RWPE2 (cell line): ENCODE results near the gene DSG2.

Experiments
- ATAC-seq: fragments of 200-7000 bp; cut with Tn5 transposase; 3 replicates; pipeline ENCODE4 v1.9.1; 2021; ENCODE audit warnings: low read depth
- DNase-seq: peaks from one replicate; pipeline ENCODE4 v3.0.0-alpha.2; 2020; ENCODE audit warnings: low spot score
- H3K27ac ChIP-seq: fragments of 450-650 bp; 2 replicates; pipeline ENCODE4 v1.5.1; 2017; ENCODE audit warnings: mild to moderate bottlenecking; ENCODE audit not compliant: poor library complexity, severe bottlenecking
- H3K27me3 ChIP-seq: fragments of 250-450 bp; sonication (Bioruptor Pico); 2 replicates; pipeline ENCODE4 v1.5.1; 2021; ENCODE audit warnings: mild to moderate bottlenecking, moderate library complexity; ENCODE audit not compliant: insufficient read depth, poor library complexity, severe bottlenecking
- H3K36me3 ChIP-seq: fragments of 250-450 bp; sonication (Bioruptor Pico); 2 replicates; pipeline ENCODE4 v1.5.1; 2020; ENCODE audit warnings: low read depth, mild to moderate bottlenecking, moderate library complexity
- H3K4me1 ChIP-seq: fragments of 250-450 bp; sonication (Bioruptor Pico); 2 replicates; pipeline ENCODE4 v1.5.1; 2021; ENCODE audit warnings: mild to moderate bottlenecking, moderate library complexity; ENCODE audit not compliant: insufficient read depth, poor library complexity, severe bottlenecking
- H3K4me3 ChIP-seq: fragments of 250-450 bp; sonication (Bioruptor Pico); 2 replicates; pipeline ENCODE4 v1.5.1; 2021; ENCODE audit warnings: mild to moderate bottlenecking, moderate library complexity; ENCODE audit not compliant: severe bottlenecking
- H3K9me3 ChIP-seq: fragments of 250-450 bp; sonication (Bioruptor Pico); 2 replicates; pipeline ENCODE4 v1.5.1; 2021; ENCODE audit warnings: mild to moderate bottlenecking, moderate library complexity; ENCODE audit not compliant: severe bottlenecking
- CTCF ChIP-seq: fragments of 450-650 bp; IDR thresholded peaks from one replicate; pipeline ENCODE4 v1.5.1; 2017; ENCODE audit warnings: mild to moderate bottlenecking, moderate library complexity; ENCODE audit not compliant: poor library complexity, severe bottlenecking

The DSG2 gene

GRCh38 chr18:31555971-31556747, 58.2 kb downstream of the DSG2 start:
- no peaks in the 10 kb centered on the region for H3K9me3 ChIP-seq
- H3K4me1 ChIP-seq = no peaks in the 10 kb centered on the region
- no peak for DNase-seq
- TF ChIP-seq CTCF = peak; percentile 91
- H3K27ac ChIP-seq = no peak overlapping the region
- ATAC-seq = peak; percentile 50; the same call in 2 of the 3 replicates
- H3K36me3 ChIP-seq = no peaks in the 10 kb centered on the region
- H3K27me3 ChIP-seq = no peaks in the 10 kb centered on the region
- H3K4me3 ChIP-seq = no peak overlapping the region

GRCh38 chr18:31557446-31557845, 59.5 kb downstream of the DSG2 start:
- Histone ChIP-seq H3K36me3 (no peaks in the 10 kb centered on the region), H3K27ac (no peak overlapping the region), H3K9me3 (no peaks in the 10 kb centered on the region), H3K4me1 (no peaks in the 10 kb centered on the region), H3K27me3 (no peaks in the 10 kb centered on the region), H3K4me3 (no peak overlapping the region)
- peak; percentile 52; the same call in 1 of the 3 replicates for ATAC-seq
- no peak for DNase-seq
- TF ChIP-seq CTCF = no peak

DNA sequence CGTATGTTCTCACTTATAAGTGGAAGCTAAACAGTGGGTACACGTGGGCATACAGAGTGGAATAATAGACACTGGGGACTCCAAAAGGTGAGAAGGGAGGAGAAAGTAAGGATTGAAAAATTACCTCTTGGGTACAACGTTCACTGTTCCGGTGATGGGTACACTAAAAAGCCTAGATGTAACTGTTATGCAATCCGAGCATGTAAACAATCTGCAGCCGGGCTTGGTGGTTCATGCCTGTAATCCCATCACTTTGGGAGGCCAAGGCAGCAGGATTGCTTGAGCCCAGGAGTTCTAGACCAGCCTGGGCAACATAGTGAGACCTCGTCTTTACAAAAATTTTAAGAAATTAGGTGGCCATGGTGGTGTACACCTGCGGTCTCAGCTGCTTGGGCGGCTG, 60.6 kb downstream of the DSG2 start:
- H3K9me3 ChIP-seq = no peaks in the 10 kb centered on the region
- H3K36me3 ChIP-seq = no peaks in the 10 kb centered on the region
- no peaks in the 10 kb centered on the region for H3K27me3 ChIP-seq
- ATAC-seq = no peak
- DNase-seq = no peak
- TF ChIP-seq CTCF = no peak
- no peaks in the 10 kb centered on the region for H3K4me1 ChIP-seq
- H3K27ac ChIP-seq = no peak overlapping the region
- H3K4me3 ChIP-seq = no peak overlapping the region

DNA sequence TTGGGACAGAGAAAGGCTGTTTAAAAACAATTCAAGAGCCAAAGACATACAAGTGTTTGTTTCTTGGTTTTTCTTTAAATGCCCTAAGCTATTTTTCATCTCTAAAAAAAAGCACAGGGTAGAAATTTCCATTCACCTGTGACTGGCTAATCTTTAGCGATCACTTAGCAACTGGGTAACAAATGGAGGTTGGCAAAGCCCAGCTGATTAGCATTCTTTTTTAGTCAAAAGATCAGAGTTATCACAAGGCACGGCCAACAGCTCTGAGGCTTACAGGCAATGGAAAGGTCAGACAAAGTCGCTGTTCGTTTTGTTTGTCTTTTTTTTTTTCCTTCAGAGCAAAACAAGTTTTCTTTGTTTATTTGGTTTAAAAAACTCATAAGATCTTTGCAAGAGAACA, 64.7 kb downstream of the DSG2 start:
- no peaks in the 10 kb centered on the region for H3K27me3 ChIP-seq
- no peaks in the 10 kb centered on the region for H3K36me3 ChIP-seq
- no peak for TF ChIP-seq CTCF
- ATAC-seq (no peak), DNase-seq (no peak)
- no peaks in the 10 kb centered on the region for H3K9me3 ChIP-seq
- no peak overlapping the region for H3K4me3 ChIP-seq
- no peaks in the 10 kb centered on the region for H3K4me1 ChIP-seq
- H3K27ac ChIP-seq = no peak overlapping the region

DNA sequence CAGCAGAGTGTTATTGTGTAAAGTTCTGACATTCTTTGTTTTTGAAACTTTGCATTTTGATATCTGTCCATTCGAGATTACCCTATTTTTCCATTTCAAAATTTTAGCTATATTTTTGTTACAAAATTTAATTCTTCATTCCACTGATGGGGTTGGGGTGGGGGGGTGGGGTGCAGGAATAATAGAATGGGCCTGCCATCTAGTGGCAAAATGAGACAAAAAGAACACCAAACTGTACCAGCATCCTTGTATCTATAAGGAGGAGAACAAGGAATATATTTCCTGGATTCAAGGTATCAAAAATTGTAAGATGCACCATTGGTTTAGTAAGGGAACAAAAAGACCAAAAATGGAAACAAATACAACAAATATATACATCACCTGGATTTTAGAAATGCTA, 65.8 kb downstream of the DSG2 start:
- DNase-seq (no peak), ATAC-seq (peak; percentile 61; the same call in 1 of the 3 replicates)
- Histone ChIP-seq H3K36me3 (no peaks in the 10 kb centered on the region), H3K9me3 (no peaks in the 10 kb centered on the region), H3K27ac (no peak overlapping the region), H3K4me3 (no peak overlapping the region), H3K27me3 (no peaks in the 10 kb centered on the region), H3K4me1 (no peaks in the 10 kb centered on the region)
- TF ChIP-seq CTCF = peak; percentile 69
